ENCODE data around the gene INPP5D. TPM values are rescaled to one million over a fixed set of nuclear protein-coding genes. Genes with fewer than 3 reads are reported as not detected.

INPP5D gene
- total RNA-seq, 4 donors from 2014 or later, result 26.6 to 40.6 (median 27.0) TPM

- no peak for TF ChIP-seq CTCF (IDR thresholded peaks at IDR 0.05; ENCODE audit: low read depth)
Measured at GRCh38 chr2:233040571-233040970, 19.6 kb upstream of the INPP5D start.

- no peak for TF ChIP-seq CTCF (IDR thresholded peaks at IDR 0.05; ENCODE audit: low read depth)
Measured at GRCh38 chr2:233041722-233042323, 18.3 kb upstream of the INPP5D start.

GRCh38 chr2:233042549-233042948 lies 17.6 kb upstream of the INPP5D start:
- TF ChIP-seq CTCF (IDR thresholded peaks at IDR 0.05; ENCODE audit: low read depth), result no peak

- TF ChIP-seq CTCF (IDR thresholded peaks at IDR 0.05; ENCODE audit: low read depth), result no peak
Measured at GRCh38 chr2:233044974-233045605, 15.1 kb upstream of the INPP5D start.

- no peak for TF ChIP-seq CTCF (IDR thresholded peaks at IDR 0.05; ENCODE audit: low read depth)
Measured at GRCh38 chr2:233047206-233047605, 12.9 kb upstream of the INPP5D start.

- TF ChIP-seq CTCF (IDR thresholded peaks at IDR 0.05; ENCODE audit: low read depth), result no peak
Measured at GRCh38 chr2:233047667-233048066, 12.5 kb upstream of the INPP5D start.

GRCh38 chr2:233048569-233049193 lies 11.5 kb upstream of the INPP5D start:
- no peak for TF ChIP-seq CTCF (IDR thresholded peaks at IDR 0.05; ENCODE audit: low read depth)
